ENCODE results near the gene RAB3IL1.

RAB3IL1 gene

DNA sequence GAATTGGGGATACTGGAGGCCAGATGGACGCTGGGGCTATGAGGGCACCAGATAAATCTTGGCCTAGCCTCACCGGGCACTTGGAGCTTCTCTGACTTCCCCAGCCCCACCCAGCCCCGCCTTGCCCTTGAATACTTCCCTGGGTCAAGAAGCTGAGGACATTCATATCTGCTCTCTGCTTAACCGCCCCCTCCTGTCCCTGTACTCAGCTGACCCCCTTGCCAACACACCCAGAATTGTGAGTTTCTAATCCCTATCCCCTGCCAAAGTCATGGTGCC, 48.0 kb downstream of the RAB3IL1 start:
- no peak for DNase-seq

DNA sequence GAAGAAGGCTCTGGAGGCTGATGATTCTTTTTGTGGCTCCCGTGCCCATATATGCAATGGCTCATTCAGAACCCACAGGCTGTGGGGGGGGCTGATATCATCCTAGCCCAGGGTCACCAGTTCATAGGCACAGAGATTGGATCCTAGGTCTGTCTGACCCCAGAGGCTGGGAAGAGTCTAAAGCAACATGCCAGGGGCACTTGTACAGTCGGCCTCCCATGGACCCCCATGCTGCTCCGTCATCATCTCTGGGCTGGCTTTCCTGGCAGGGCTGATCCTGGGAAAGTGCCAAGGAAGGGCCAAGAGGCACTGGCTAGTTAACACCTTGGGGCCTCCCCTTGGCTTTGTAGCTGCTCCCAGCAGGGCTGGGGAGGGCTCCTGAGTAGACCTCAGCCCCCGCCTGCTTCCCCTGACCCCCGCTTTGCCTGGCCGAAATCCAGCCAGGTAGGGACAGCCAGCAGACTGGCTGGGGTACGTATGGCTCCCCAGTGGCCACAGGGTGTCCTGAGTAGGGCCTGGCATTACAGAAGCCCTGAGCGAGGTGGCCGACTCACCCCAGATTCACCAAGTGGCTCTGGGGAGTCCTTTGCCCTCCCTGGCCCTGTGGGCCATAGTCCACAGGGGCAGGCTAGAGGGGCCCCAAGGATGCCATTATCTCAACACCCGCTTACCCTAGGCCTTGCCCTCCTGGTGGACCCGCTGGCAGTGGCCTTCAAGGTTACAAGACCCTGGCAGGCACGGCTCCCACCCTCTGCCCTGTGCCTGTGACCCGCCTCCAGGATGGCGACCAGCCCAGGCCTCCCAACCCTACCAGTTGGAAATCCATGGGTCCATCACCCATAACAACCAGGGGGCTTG, 48.6 kb downstream of the RAB3IL1 start:
- DNase-seq: no peak

DNA sequence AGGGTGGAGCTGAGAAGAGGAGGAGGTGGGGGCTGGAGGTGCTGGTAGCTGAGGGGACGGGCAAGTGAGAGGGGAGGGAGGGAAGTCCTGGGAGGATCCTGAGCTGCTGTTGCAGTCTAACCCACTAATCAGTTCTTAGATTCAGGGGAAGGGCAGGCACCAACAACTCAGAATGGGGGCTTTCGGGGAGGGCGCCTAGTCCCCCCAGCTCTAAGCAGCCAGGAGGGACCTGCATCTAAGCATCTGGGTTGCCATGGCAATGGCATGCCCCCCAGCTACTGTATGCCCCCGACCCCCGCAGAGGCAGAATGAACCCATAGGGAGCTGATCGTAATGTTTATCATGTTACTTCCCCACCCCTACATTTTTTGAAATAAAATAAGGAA, 50.4 kb downstream of the RAB3IL1 start:
- no peak for DNase-seq

DNA sequence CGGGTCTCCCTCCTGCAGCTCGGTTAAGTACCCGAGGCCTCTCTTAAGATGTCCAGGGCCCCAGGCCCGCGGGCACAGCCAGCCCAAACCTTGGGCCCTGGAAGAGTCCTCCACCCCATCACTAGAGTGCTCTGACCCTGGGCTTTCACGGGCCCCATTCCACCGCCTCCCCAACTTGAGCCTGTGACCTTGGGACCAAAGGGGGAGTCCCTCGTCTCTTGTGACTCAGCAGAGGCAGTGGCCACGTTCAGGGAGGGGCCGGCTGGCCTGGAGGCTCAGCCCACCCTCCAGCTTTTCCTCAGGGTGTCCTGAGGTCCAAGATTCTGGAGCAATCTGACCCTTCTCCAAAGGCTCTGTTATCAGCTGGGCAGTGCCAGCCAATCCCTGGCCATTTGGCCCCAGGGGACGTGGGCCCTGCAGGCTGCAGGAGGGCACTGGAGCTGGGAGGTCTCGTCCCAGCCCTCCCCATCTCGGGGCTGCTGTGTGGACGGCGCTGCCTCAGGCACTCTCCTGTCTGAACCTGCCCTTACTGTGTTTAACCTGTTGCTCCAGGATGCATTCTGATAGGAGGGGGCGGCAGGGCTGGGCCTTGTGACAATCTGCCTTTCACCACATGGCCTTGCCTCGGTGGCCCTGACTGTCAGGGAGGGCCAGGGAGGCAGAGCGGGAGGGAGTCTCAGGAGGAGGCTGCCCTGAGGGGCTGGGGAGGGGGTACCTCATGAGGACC, 51.0 kb downstream of the RAB3IL1 start:
- no peak for DNase-seq

DNA sequence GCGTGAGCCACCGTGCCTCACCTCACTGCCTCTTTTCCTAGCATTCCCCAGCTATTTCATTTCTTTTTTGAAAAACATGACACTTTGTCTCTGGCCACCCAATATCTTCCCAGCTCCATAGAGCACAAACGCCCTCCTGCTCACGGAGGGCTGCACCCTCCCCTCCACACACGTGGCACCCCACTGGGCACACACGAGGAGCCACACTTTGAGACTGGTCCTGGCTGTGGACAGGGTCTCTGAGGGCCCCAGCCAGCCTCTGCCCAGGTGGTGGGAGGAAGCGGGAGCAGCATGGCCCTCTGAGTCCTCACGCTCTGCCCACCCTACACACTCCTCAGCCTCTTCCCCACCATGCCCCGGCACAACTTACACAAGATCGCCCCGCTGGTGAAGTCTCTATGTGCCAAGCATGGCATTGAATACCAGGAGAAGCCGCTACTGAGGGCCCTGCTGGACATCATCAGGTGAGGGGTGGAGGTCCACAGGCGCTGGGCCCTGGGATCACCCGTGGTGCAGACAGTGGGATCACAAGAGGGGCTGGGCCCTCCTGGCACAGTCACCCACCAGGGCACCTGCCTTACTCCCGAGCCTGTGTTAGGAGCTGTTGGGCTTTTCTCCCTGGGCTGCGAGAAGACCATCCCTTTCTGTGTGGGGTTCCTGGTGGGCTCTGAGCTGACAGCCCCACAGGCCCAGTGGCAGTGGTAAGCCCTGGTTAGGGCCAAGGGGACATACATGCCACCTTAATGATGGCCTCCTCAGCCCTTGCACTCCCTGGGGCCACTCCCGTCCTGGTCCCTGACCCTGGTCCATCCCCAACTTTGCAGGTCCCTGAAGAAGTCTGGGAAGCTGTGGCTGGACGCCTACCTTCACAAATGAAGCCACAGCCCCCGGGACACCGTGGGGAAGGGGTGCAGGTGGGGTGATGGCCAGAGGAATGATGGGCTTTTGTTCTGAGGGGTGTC, 52.3 kb downstream of the RAB3IL1 start:
- DNase-seq: no peak

DNA sequence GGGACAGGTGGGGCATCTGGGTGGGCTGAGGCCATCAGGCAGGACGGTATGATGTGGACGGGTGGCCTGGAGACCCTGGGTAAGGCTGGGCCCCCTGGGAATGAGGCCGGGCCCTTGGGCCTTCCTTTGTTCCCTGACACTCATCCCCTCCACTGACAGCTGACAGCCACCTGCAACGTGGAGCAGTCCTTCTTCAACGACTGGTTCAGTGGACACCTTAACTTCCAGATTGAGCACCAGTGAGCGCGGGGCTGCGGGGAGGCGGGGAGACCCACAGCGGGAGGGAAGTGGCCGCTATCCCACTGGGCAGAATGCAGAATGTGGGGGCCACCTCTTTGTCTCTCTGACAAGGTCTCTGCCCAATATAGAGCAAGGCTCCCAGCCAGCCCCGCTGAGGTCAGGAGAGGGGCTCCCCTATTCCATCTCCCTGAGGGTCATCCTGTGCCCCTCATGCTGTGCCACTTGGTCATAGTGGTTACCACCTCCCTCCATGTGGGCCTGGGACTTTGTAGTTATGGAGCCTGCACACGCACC, 53.8 kb downstream of the RAB3IL1 start:
- DNase-seq: no peak

DNA sequence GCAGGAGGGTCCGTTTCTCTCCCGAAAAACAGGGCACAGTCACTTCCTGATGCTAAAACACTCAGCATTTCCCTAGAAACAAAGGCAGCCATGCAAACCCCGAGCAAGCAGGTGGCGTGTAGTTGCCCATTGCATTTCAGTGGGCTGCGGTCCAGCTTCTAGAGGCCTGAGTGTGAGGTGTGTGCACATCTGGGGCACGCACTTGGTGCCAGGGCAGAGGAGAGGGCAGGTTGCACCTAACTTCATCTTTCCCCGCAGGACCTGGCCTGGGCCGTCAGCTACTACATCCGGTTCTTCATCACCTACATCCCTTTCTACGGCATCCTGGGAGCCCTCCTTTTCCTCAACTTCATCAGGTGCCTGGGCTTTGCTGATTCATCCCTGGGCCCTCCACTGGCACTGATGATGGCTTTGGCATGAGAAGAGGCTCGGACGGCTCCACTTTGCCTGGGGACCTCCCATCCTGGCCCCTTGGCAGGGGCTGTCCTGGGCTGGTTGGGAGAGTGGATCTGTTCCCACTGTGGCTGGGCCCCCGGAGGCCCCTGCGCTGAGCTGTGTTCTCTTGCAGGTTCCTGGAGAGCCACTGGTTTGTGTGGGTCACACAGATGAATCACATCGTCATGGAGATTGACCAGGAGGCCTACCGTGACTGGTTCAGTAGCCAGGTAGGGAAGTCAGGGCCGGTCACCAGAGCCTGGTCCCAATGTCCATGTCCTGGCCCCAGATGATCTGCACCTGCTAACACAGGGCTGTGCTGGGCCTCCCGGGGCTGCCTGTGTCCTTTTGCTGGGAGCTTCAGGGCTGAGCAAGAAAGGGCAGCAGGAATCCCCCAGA, 54.4 kb downstream of the RAB3IL1 start:
- DNase-seq: no peak

DNA sequence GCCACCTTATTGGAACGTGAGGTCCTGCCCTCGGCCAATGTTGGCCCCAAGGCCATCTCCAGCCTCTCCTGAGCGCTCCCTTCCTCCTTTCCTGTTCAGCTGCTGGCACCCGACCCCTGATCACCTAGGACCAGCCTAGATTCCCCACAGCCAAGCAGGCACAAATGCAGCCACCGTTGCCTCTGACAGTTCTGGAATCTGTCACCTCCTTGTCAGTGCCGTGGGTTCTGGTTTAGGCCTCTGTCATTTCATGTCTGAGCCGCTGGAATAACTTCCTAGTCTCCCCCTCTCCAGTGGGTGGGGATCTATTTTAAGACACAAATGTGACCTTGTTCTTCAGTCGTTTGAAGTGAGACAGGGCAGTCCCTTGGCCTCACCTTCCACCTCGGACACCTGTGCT, 55.7 kb downstream of the RAB3IL1 start:
- no peak for DNase-seq

DNA sequence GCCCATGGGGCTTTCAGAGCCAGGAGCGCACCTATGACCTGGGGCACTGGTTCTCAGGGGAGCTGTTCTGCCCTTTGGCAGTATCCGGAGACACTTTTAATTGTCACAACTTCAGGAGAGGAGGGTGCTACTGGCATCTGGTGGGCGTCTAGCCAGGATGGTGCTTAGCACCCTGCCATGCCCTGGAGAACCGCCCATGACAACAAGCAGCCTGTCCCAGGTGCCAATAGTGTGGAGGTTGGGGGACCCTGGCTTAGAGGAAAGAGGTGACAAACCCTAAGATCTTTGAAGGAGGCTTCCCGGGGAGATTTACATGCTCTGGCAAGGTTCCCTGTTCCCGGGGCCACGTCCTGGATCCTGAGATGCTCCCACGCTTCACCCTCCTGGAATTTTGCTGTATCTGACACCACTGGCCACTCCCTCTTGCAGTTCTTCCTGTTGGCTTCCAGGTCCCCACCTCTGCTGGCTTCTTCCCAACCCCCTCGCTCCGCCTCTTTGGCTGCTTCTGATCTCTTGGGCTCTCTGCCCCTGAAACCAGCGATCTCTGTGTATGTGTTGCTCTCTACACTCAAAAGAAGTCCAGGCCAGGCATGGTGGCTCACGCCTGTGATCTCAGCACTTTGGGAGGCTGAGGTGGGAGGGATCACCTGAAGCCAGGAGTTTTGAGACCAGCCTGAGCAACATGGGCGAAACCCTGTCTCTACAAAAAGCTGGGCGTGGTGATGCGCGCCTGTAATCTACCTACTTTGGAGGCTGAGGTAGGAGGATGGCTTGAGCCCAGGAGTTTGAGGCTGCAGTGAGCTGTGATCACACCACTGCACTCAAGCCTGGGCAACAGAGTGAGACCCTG, 57.1 kb downstream of the RAB3IL1 start:
- no peak for DNase-seq

DNA sequence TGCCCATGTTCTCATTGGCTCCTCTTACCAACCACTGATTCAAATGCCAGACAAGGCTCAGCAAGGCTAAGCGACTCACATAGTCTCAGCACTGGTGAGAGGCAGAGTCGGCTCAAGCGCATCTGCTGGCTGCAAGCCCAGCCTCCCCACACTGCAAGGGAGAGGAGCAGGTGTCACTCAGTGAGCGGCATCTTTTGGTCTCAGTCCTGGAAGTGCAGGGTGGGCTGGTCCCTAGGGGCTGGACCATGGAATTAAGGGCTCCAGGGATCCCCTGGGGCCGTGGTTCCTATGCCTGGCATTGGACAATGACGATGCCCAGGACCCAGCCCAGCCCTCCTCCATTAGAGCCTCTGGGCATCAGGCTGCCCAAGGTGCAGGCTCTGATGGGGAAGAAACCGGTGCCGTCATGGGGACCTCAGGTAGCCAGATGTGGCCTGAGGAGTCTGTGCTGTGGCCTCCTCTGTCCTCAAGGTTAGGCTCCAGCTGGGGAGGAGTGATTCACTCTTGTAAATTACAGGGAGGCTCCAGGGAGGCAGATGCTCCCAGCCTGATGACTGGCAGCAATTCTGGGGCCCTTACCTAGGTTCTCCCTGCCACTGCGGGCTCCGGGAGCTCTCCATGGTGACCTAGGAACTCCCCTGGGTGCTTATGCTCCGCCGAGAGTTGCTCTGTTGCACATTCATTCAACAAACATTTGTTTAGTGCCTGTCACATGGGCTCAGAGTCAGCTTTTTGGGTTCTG, 61.3 kb downstream of the RAB3IL1 start:
- DNase-seq: no peak

DNA sequence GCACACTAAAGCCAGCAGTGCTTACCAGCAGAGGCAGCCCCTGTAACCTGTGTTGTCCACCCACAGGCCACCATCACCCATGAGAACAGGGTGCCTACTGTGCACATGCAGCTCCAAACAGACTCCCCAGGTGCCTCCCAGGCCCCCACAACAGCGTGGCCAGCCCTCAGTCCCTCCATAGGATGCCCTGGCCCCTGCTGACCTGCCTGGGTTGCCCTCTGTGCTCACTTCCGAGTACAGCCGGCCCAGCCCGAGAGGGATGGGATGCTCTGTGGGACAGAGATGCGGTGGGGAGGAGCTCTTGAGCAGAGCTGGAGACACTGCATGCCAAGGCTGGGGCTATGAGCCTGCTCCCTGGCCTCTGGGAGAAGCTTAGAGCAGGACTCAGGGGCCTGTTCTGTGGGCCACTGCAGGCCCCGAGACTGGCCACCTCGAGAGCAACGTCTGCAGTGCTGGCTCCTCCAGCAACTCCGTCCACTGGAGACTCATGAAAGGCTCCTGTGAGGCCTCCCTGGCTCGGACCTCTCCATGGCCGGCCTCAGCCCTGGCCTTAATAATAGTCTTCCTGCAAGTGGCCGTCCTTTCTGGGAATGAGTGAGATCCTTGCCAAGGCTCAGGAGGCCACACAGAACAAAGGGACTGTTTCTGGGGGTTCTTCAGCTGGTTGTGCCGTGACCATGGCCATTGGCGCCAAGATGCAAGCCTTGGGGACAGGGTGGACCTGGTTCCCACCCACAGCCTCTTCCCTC, 62.2 kb downstream of the RAB3IL1 start:
- peak in 18 of 56 donors; percentile 12 to 49 (median 34) for DNase-seq

DNA sequence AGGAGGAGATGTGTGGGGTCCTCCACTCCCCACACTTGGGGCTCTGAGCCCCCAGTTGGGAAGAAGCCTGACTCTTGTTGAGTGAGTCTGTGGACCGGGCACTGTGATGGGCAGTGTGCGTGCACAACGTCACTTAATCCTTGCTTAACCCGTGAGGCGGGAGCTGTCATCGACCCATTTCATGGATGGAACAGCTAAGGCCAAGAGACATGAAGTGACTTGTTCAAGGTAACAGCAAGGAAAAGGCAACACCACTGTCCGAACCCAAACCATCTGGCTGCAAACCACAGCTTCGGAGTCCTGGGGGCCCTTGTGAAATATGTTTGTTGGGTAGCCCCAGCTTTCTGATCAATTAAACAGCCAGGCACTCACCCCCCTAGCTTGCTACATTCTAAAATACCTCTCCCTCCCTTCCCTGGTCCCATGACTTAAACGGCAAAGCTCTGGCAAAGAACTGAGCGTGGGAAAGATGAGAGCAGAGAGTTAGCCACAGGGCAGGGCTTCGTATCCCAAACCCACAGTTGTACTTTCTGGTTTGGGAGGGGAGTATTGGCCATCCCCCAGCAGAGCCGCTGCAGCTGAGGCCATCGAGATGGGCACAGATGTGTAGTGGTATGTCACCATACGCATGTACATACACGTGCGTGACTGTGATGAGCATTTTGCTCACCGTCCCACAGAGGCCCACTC, 63.0 kb downstream of the RAB3IL1 start:
- DNase-seq: no peak

DNA sequence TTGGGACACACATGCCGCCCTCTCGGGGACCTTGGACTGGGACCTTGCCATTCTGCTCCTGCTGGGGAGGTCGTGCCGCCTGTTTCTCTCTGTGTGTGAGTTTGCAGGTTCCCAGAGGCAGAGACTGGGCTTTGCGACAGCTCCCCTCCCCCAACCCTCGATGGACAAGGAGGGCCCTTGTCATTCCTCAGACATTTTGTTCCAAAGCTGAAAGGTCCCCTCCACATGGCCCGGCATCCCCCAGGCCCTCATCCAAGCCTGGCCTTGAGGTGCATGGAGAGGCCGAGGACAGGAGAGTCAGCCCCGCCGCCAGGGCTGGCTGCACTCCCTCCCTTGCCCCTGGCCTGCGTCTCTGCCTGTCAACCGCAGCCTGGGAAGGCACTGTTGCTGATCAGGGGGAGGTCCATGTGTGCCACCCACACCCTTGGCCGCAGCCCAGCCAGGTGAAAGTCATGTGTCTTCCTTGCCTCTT, 63.6 kb downstream of the RAB3IL1 start:
- DNase-seq: peak in 47 of 56 donors; percentile 13 to 87 (median 51)

DNA sequence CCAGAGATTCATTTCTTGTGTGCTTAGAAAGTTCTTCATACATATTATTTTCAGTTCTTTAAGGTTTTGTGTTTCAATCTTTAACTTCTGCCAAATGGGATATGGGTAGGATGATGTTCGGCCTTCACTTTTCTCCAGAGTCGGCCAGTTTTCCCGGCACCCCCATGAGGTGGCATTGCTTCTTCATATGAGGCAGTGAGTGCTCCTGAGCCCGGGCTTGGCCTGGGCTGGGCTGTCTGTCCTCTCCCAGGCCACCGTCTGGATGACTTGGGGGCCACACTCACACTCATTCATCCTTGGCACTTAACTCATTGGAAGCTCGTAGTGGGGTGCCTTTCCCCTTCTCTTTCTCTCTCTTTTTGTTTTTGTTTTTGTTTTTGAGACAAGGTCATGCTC, 65.5 kb downstream of the RAB3IL1 start:
- no peak for DNase-seq

DNA sequence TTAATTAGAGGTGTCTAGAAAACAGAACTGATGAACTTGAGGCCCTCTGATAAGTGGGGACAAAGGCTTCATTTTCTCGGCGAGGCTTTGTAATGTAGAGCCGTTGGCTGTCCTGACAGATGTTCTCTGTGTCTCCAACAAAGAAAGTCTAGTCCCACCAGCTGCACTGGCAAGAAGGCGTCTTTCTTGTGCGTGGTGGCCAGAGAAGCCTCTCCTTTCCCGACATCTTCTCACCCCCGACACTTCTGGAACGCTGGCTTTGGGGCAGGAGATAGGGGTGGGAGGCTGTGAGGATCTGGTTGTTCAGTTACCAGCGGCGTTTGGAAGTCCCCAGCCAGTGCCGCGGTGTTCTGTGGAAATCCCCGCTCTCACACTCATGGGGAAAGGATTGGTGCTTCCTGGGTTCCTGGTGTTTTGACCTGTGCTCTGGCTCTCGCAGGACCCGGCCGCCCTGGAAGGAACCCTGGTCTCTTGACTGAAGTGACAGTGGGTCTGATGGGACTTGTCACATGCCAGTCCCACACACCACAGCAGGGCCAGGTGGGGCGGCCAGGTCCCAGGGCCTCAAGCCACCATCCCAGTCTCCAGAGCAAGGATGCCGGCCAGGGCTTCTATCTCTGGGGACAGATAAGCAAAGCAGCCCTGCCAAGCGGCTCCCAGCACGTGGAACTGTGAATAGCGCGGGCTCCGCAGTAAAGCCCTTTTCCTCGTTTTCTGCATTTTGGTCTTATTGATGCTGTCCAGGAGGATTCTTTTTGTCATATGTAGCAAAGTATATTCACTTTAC, 66.1 kb downstream of the RAB3IL1 start:
- peak in 28 of 56 donors; percentile 14 to 61 (median 38) for DNase-seq

DNA sequence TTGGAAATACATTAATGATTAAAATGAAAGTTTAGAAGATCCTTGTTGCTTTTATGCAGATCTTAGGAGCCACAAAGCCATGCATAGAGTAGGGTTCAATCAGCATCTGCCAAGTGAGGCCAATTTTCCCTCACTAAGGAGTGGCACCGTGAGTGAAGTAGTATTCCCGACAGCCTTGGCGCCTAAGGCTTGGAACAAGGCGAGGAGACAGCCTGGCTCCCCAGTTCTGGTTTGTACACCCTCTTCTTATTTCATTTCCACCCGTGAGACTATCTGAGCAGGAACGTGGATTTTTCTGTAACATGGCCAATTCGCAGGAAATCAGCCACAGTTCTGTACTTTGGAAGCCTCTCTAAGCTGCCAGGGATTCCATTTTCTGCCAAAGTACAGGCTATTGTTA, 66.7 kb downstream of the RAB3IL1 start:
- peak in 10 of 56 donors; percentile 15 to 61 (median 36) for DNase-seq

DNA sequence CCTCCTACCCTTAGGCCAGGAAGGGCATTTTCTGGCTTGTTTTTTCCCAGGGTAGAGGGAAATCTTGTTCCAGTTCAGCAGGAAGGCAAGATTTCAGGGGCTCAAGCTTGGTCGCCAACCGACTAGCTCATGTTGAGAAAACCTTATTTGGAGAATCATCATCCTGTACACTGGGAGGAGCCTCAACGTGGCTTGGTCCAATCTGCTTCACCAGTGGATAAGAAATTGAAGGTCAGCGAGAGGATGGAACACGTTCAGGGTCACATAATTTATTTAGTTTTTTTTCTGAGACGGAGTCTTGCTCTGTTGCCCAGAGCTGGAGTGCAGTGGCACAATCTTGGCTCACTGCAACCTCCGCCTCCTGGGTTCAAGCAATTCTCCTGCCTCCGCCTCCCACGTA, 68.7 kb downstream of the RAB3IL1 start:
- no peak for DNase-seq

Measured in nucleus accumbens (tissue), 56 donors.